Mammary epithelial cell (primary cell): ENCODE results near the gene GPC6.

Experiments used
- EZH2 ChIP-seq: IDR thresholded peaks from 2 replicates; pipeline ENCODE4 v1.6.1; 2012; ENCODE audit warnings: low read length, inconsistent platforms, borderline replicate concordance
- TF ChIP-seq, protein P1 (sequence below), 2 donors: IDR thresholded peaks in 1 of 2; conservative IDR thresholded peaks in 1 of 2; 2 replicates each; pipeline ENCODE4 v1.5.1; 2011 to 2012; ENCODE audit warnings: inconsistent platforms in 2 of 2, low read length in 2 of 2, mild to moderate bottlenecking in 2 of 2, control low read depth in 1 of 2, low read depth in 1 of 2; ENCODE audit not compliant: insufficient read depth in 1 of 2; ENCODE audit errors: extremely low read depth in 1 of 2

- TF ChIP-seq, protein P1, sequence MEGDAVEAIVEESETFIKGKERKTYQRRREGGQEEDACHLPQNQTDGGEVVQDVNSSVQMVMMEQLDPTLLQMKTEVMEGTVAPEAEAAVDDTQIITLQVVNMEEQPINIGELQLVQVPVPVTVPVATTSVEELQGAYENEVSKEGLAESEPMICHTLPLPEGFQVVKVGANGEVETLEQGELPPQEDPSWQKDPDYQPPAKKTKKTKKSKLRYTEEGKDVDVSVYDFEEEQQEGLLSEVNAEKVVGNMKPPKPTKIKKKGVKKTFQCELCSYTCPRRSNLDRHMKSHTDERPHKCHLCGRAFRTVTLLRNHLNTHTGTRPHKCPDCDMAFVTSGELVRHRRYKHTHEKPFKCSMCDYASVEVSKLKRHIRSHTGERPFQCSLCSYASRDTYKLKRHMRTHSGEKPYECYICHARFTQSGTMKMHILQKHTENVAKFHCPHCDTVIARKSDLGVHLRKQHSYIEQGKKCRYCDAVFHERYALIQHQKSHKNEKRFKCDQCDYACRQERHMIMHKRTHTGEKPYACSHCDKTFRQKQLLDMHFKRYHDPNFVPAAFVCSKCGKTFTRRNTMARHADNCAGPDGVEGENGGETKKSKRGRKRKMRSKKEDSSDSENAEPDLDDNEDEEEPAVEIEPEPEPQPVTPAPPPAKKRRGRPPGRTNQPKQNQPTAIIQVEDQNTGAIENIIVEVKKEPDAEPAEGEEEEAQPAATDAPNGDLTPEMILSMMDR (conservative IDR thresholded peaks at IDR 0.05 in 1 of 2, IDR thresholded peaks at IDR 0.05 in 1 of 2; ENCODE audit: extremely low read depth in 1 of 2, insufficient read depth in 1 of 2, low read depth in 1 of 2, low read length in 2 of 2) = no peak
- no peak for TF ChIP-seq EZH2
Measured at GRCh38 chr13:94063848-94064247, 837.2 kb downstream of the GPC6 start.
